Mucosa of stomach (tissue), 1 donor: Measurements from ENCODE around the gene SRRT.
"Not testable (repeated sequence)": the region's sequence is repeated elsewhere in the genome, so short reads cannot be mapped to it uniquely, and the experiment has no call there.

ENCODE experiments used
- H3K27me3 ChIP-seq: one replicate; pipeline ENCODE4 v1.7.0; 2013; ENCODE audit warnings: mild to moderate bottlenecking, low read length; ENCODE audit not compliant: control insufficient read depth, insufficient read depth
- H3K36me3 ChIP-seq: one replicate; pipeline ENCODE4 v1.7.0; 2013; ENCODE audit warnings: low read length; ENCODE audit not compliant: control insufficient read depth, insufficient read depth
- H3K4me1 ChIP-seq: one replicate; pipeline ENCODE4 v1.7.0; 2013; ENCODE audit warnings: mild to moderate bottlenecking, low read length; ENCODE audit not compliant: control insufficient read depth, insufficient read depth
- H3K4me3 ChIP-seq: one replicate; pipeline ENCODE4 v1.7.0; 2013; ENCODE audit warnings: low read length
- H3K9ac ChIP-seq: one replicate; pipeline ENCODE4 v1.7.0; 2013; ENCODE audit warnings: mild to moderate bottlenecking, low read length, moderate library complexity
- H3K9me3 ChIP-seq: one replicate; pipeline ENCODE4 v1.7.0; 2013; ENCODE audit warnings: mild to moderate bottlenecking, low read length, moderate library complexity; ENCODE audit not compliant: control insufficient read depth
- donor health status: Pancreatic carcinoma.

Gene SRRT

GRCh38 chr7:100837099-100837836 lies 37.6 kb upstream of the SRRT start:
- peaks cover 18% of the 10 kb centered on the region for H3K4me1 ChIP-seq
- H3K4me3 ChIP-seq = peak overlapping the region; percentile 60
- peak overlapping the region; percentile 72 for H3K9ac ChIP-seq
- no peaks in the 10 kb centered on the region for H3K36me3 ChIP-seq
- H3K9me3 ChIP-seq = no peaks in the 10 kb centered on the region
- H3K27me3 ChIP-seq = no peaks in the 10 kb centered on the region

- Histone ChIP-seq H3K9ac (no peak overlapping the region), H3K4me3 (no peak overlapping the region), H3K4me1 (peaks cover 18% of the 10 kb centered on the region), H3K27me3 (no peaks in the 10 kb centered on the region), H3K36me3 (no peaks in the 10 kb centered on the region), H3K9me3 (no peaks in the 10 kb centered on the region)
These were observed 35.5 kb upstream of the SRRT start for GRCh38 chr7:100839361-100839760.

- no peak overlapping the region for H3K9ac ChIP-seq
- H3K27me3 ChIP-seq = no peaks in the 10 kb centered on the region
- peaks cover 18% of the 10 kb centered on the region for H3K4me1 ChIP-seq
- no peaks in the 10 kb centered on the region for H3K9me3 ChIP-seq
- no peak overlapping the region for H3K4me3 ChIP-seq
- H3K36me3 ChIP-seq = no peaks in the 10 kb centered on the region
These were observed 34.3 kb upstream of the SRRT start for GRCh38 chr7:100840470-100841100.

GRCh38 chr7:100847360-100847759 lies 27.5 kb upstream of the SRRT start:
- Histone ChIP-seq H3K4me3 (no peak overlapping the region), H3K4me1 (no peaks in the 10 kb centered on the region)

GRCh38 chr7:100852048-100852872 lies 22.6 kb upstream of the SRRT start, which contains the start of gene SLC12A9:
Gene SLC12A9 (plus strand): TSS chr7:100852713. CDS start chr7:100854198, 1,485 bp downstream.
- no peaks in the 10 kb centered on the region for H3K36me3 ChIP-seq
- H3K9me3 ChIP-seq = no peaks in the 10 kb centered on the region
- peaks cover 6% of the 10 kb centered on the region for H3K4me1 ChIP-seq

More at GRCh38 chr7:100847360-100847759, 27.5 kb upstream of the SRRT start:
- no peaks in the 10 kb centered on the region for H3K9me3 ChIP-seq
- H3K27me3 ChIP-seq = no peaks in the 10 kb centered on the region
- no peak overlapping the region for H3K9ac ChIP-seq
- no peaks in the 10 kb centered on the region for H3K36me3 ChIP-seq

GRCh38 chr7:100854146-100854895 lies 20.6 kb upstream of the SRRT start:
- Histone ChIP-seq H3K4me3 (no peak overlapping the region), H3K27me3 (no peaks in the 10 kb centered on the region)

More at GRCh38 chr7:100852048-100852872, 22.6 kb upstream of the SRRT start, which contains the start of gene SLC12A9:
- Histone ChIP-seq H3K4me3 (peak within 1 kb of the TSS; percentile 51), H3K27me3 (no peaks in the 10 kb centered on the region), H3K9ac (peak within 1 kb of the TSS; percentile 71)

GRCh38 chr7:100854899-100855298 lies 20.0 kb upstream of the SRRT start:
- H3K4me1 ChIP-seq, H3K9ac ChIP-seq: not testable (repeated sequence)

More at GRCh38 chr7:100854146-100854895, 20.6 kb upstream of the SRRT start:
- H3K4me1 ChIP-seq = peaks cover 6% of the 10 kb centered on the region
- H3K36me3 ChIP-seq = no peaks in the 10 kb centered on the region
- no peaks in the 10 kb centered on the region for H3K9me3 ChIP-seq
- no peak overlapping the region for H3K9ac ChIP-seq

GRCh38 chr7:100855515-100855914 lies 19.4 kb upstream of the SRRT start:
- peaks cover 6% of the 10 kb centered on the region for H3K4me1 ChIP-seq
- H3K9ac ChIP-seq = no peak overlapping the region
- H3K36me3 ChIP-seq = no peaks in the 10 kb centered on the region
- H3K27me3 ChIP-seq = no peaks in the 10 kb centered on the region
- H3K9me3 ChIP-seq = no peaks in the 10 kb centered on the region
- no peak overlapping the region for H3K4me3 ChIP-seq

More at GRCh38 chr7:100854899-100855298, 20.0 kb upstream of the SRRT start:
- H3K9me3 ChIP-seq, H3K36me3 ChIP-seq, H3K4me3 ChIP-seq, H3K27me3 ChIP-seq: not testable (repeated sequence)

GRCh38 chr7:100856871-100857282 lies 18.0 kb upstream of the SRRT start:
- no peaks in the 10 kb centered on the region for H3K36me3 ChIP-seq
- H3K4me1 ChIP-seq = peaks cover 6% of the 10 kb centered on the region
- H3K4me3 ChIP-seq = no peak overlapping the region
- H3K9ac ChIP-seq = no peak overlapping the region
- H3K9me3 ChIP-seq = no peaks in the 10 kb centered on the region
- no peaks in the 10 kb centered on the region for H3K27me3 ChIP-seq

GRCh38 chr7:100859856-100860255 lies 15.0 kb upstream of the SRRT start:
- Histone ChIP-seq H3K4me1 (no peaks in the 10 kb centered on the region), H3K36me3 (no peaks in the 10 kb centered on the region), H3K27me3 (no peaks in the 10 kb centered on the region), H3K9me3 (no peaks in the 10 kb centered on the region), H3K4me3 (no peak overlapping the region), H3K9ac (no peak overlapping the region)
